Left lobe of liver (tissue), 2 donors: ENCODE measurements around the gene RNU7-1. TPM values are rescaled to one million over a fixed set of nuclear protein-coding genes. Genes with fewer than 3 reads are reported as not detected.

Source experiments
- ATAC-seq: fragments of 200-7000 bp; cut with Tn5 transposase; one replicate; pipeline ENCODE4 v1.9.1; 2020; ENCODE audit warnings: mild to moderate bottlenecking, moderate library complexity
- DNase-seq: peaks from one replicate; pipeline ENCODE4 v3.0.0-alpha.2; 2020; ENCODE audit warnings: low spot score
- total RNA-seq: library from RNA; stranded (reverse); gene quantifications from one replicate; pipeline ENCODE4 v1.2.1, GENCODE V29; 2021
- donor health status: DM: no; HTN: no; CAD: no; lungs with moderate emphysema.
- donor health status: DM: no; HTN: yes; CAD: no.

The RNU7-1 gene
- total RNA-seq, 1 donor from 2014 or later = not detected

- ATAC-seq (no peak), DNase-seq (no peak)
Measured at GRCh38 chr12:6917491-6918231, 26.0 kb upstream of the RNU7-1 start.

GRCh38 chr12:6919588-6919987 lies 24.0 kb upstream of the RNU7-1 start:
- ATAC-seq = no peak
- no peak for DNase-seq

- DNase-seq (no peak), ATAC-seq (no peak)
Measured at GRCh38 chr12:6921539-6921938, 22.1 kb upstream of the RNU7-1 start.

GRCh38 chr12:6921996-6922946 lies 21.3 kb upstream of the RNU7-1 start:
- DNase-seq = no peak

GRCh38 chr12:6923003-6923732 lies 20.4 kb upstream of the RNU7-1 start:
- ATAC-seq = no peak
- DNase-seq = no peak

More at GRCh38 chr12:6921996-6922946, 21.3 kb upstream of the RNU7-1 start:
- no peak for ATAC-seq

- ATAC-seq (no peak), DNase-seq (no peak)
Measured at GRCh38 chr12:6923851-6924250, 19.8 kb upstream of the RNU7-1 start.

GRCh38 chr12:6925239-6925539 lies 18.4 kb upstream of the RNU7-1 start:
- ATAC-seq (no peak), DNase-seq (no peak)

- peak; percentile 73 for ATAC-seq
- peak; percentile 85 for DNase-seq
Measured at GRCh38 chr12:6925540-6926279, 17.9 kb upstream of the RNU7-1 start.

GRCh38 chr12:6927379-6928021 lies 16.1 kb upstream of the RNU7-1 start, which contains the start of gene ATN1:
Gene ATN1, plus strand, starts transcription at chr12:6927959. Its CDS starts 6,043 bp downstream, at chr12:6934002.
- peak; percentile 73 for DNase-seq
- ATAC-seq = peak; percentile 56

GRCh38 chr12:6928022-6928702 lies 15.5 kb upstream of the RNU7-1 start:
- DNase-seq (no peak), ATAC-seq (peak; percentile 5)

GRCh38 chr12:6928703-6929407 lies 14.8 kb upstream of the RNU7-1 start:
- ATAC-seq (no peak), DNase-seq (no peak)

- DNase-seq (no peak), ATAC-seq (no peak)
Measured at GRCh38 chr12:6929466-6930452, 13.9 kb upstream of the RNU7-1 start.

GRCh38 chr12:6932766-6933165 lies 10.8 kb upstream of the RNU7-1 start:
- no peak for DNase-seq

GRCh38 chr12:6934110-6934509 lies 9.5 kb upstream of the RNU7-1 start:
- no peak for ATAC-seq
- no peak for DNase-seq

More at GRCh38 chr12:6932766-6933165, 10.8 kb upstream of the RNU7-1 start:
- no peak for ATAC-seq

GRCh38 chr12:6935371-6936193 lies 8.0 kb upstream of the RNU7-1 start:
- ATAC-seq (no peak), DNase-seq (no peak)

- no peak for ATAC-seq
Measured at GRCh38 chr12:6936194-6936635, 7.4 kb upstream of the RNU7-1 start.

More at GRCh38 chr12:6936194-6936635, 7.4 kb upstream of the RNU7-1 start:
- no peak for DNase-seq
